Measurements from ENCODE around the gene ZFP3.
"Not testable (repeated sequence)": the region's sequence is repeated elsewhere in the genome, so short reads cannot be mapped to it uniquely, and the experiment has no call there.

Gene ZFP3

DNA sequence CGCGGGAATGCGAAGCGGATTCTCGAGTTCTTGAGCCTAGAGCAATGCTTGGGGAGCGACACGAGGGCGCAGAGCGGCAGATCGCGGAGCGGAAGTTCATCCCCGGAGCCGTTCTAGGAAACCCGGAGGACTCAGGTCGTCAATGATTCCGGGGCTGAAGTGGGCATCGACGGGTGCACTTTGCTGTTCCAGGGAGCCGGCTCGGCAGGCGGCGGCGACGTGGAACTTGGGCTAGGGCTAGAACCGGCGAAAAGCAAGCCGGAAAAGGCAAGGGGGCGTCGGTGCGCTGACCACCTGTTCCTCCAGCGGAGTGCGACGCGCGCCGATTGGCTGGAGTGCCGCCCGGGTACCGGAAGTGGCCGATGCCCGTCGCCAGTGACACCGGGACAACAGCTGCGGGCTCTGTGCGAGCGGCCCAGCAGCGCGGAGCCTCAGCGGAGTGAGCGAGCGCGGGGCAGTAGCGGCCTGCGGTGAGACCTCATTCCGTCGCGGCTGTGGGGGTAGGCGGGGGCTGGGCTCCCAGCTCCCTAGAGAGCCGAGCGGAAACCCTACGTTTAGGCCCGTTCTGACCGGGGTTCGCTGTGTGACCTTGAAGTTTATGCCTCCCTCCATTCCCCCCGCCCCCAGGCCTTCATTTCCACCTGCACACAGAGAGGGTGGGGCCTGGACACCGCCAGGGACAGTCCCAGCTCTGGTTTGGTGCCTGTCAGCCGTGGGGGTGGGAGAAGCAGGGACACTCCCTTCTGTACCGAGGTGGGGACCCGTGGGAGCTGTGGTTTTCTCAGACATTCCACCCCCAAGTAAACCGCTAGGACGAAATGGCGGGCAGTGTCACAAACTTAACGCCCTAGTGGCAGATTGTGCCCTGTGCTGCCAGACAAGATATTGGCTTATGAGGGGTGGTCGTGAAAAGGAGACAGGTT, at the start of gene ZFP3:
Gene ZFP3, plus strand, starts transcription at position 362 of the 923 bp plus-strand sequence. CDS start 13,038 bp downstream, outside the sequence.
- H3K4me3 ChIP-seq (ENCODE audit: low read depth, low read length), result no peak within 1 kb of the TSS

DNA sequence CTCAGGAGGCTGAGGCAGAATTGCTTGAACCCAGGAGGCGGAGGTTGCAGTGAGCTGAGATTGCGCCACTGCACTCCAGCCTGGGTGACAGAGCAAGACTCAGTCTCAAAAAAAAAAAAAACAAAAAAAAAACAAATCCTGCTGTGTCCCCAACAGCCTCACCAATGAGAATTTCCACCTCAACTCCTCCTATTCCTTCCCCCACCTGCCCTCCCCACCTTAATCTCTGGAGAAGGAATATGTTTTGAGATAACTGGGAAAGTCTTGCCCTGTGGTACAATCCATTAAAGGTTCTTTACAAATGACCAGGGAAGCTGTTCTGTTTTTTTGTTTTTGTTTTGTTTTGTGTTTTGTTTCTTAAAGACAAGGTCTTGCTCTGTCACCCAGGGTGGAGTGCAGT, 48.1 kb upstream of the ZFP3 start:
- not testable (repeated sequence) for H3K4me3 ChIP-seq (ENCODE audit: low read depth, low read length)

- H3K4me3 ChIP-seq (ENCODE audit: low read depth, low read length), result peak overlapping the region; percentile 24
Observed at GRCh38 chr17:5031365-5032082, 46.7 kb upstream of the ZFP3 start.

DNA sequence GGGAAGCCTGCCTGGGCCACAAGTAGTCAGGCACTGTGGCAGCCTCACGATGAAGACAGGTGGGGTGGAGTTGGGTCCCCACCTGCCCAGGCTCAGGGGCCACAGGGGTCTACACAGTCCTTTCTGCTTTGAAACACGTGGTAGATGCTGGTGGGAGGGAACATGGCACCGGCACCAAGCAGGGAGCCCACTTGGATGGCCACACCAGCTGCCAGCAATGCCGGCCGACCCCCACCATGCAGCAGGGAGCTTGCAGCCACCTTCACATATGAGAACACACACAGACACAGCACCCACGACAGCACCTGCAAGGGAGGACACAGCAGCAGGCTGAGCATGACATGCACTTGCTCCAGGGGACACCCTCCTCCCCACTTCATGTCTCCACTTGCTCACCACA, 45.4 kb upstream of the ZFP3 start:
- H3K4me3 ChIP-seq (ENCODE audit: low read depth, low read length), result no peak overlapping the region

- no peak overlapping the region for H3K4me3 ChIP-seq (ENCODE audit: low read depth, low read length)
Observed at GRCh38 chr17:5033352-5034015, 44.8 kb upstream of the ZFP3 start.

DNA sequence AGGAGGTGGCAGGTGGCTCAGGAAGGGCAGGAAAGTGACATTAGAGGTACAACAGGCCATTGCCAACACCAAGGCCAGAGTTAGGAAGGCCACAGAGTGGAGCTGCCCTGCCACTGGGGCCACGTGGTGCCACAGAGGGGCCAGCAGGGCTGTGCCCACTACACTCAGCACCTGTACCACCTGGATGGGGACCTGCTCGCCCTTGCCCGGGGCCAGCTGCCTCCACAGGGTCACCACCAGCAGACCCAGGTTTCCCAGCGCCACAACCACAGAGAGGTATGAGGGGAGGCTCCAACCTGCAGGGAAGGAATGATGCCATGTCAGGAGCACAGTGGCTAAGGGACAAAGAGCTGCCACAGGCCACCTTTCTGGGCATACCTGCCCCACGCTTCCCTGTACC, 44.2 kb upstream of the ZFP3 start:
- H3K4me3 ChIP-seq (ENCODE audit: low read depth, low read length), result no peak overlapping the region

- no peak overlapping the region for H3K4me3 ChIP-seq (ENCODE audit: low read depth, low read length)
Observed at GRCh38 chr17:5034651-5035050, 43.6 kb upstream of the ZFP3 start.

GRCh38 chr17:5035315-5035714, 43.0 kb upstream of the ZFP3 start, which contains the start of gene SLC52A1:
Gene SLC52A1, minus strand, starts transcription at chr17:5035426. Its CDS starts 820 bp downstream, at chr17:5034606.
- peak within 1 kb of the TSS; percentile 8 for H3K4me3 ChIP-seq (ENCODE audit: low read depth, low read length)

GRCh38 chr17:5042157-5043022, 35.9 kb upstream of the ZFP3 start:
- H3K4me3 ChIP-seq (ENCODE audit: low read depth, low read length), result no peak overlapping the region

DNA sequence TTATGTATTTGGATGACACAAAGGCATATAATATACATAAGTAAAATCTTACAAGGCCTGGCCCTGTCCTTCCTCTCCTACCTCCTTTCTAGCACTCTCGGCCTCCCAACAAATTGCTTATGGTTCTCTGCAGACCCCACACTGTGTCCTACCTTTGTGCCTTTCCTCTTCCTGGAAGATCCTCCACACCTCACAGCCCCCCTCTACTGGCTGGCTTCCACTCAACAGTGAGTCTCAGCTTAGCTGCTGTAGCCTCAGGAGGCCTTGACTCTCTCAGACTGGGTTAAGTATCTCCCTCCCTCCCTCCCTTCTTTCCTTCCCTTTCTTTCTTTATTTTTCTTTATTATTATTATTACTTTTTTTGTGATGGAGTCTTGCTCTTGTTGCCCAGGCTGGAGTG, 34.7 kb upstream of the ZFP3 start:
- H3K4me3 ChIP-seq (ENCODE audit: low read depth, low read length), result no peak overlapping the region

DNA sequence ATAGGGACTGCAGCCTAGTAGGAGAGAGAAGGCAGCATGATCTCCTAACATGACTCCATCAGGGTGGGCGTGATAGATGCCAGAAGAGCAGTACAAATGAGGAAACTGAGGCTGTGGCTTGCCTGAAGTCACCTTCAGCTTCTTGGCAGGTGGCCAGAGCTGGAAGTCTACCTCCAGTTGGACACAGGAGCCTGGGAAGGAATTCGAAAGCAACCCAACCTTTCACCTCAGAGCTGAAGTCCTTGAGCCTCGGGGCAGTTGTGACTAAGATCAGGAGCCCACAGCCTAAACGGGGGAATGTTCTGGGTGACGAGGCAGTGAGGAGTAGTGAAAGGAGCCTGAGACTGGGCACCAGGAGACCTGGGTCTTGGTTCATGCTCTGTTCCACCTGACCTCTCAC, 33.6 kb upstream of the ZFP3 start:
- H3K4me3 ChIP-seq (ENCODE audit: low read depth, low read length), result no peak overlapping the region

DNA sequence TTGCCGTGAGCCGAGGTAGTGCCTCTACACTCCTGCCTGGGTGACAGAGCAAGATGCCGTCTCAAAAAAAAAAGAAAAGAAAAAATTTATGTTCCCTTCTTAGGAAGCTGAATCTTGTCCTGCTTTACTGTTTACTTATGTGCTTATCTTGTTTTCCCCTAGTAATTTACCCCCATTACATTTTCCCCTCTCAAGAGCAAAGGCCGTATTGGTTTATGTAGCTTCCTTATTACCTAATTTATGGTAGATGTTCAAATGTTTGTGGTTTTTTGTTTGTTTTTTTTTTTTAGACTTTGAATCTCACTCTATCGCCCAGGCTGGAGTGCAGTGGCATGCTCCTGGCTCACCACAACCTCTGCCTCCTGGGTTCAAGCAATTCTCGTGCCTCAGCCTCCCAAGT, 32.8 kb upstream of the ZFP3 start:
- no peak overlapping the region for H3K4me3 ChIP-seq (ENCODE audit: low read depth, low read length)

DNA sequence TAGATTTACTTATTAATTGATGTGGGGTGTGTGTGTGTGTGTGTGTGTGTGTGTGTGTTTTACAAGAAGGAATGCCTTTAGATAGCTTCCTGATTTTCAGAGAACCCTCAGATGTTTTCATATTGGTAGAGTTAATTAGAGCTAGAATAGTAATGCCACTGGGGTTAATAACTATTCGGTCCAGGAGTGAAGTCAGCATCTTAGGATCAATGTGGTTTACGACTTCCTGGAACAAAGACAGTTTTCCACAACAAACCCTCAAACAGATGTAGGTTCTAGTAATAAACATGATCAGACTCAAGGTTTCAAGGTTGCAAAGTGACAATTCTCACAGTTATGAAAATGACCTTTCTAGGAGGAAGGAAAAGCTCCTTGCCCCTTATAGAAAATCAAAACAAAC, 30.8 kb upstream of the ZFP3 start:
- no peak overlapping the region for H3K4me3 ChIP-seq (ENCODE audit: low read depth, low read length)

DNA sequence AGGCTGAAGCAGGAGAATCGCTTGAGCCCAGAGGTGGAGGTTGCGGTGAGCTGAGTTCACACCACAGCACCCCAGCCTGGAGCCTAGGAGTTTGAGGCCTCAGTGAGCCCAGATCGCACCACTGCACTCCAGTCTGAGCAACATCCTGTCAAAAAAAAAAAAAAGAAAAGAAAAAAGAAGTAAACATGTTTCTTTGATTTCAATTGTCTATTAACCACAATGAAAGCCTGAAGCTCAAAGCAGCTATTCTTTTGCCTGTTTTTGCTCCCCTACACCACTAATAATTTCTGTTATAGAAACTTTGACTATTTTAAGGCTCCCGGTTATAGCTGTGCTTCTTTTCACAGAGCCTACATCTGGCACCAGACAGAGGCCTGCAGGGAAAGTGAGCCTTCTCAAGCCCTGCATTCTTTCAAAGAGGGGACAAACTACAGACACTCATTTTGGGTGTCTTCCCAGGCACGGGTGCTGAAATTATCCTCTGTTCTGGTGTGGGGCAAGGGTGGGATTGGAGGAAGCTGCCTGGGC, 28.9 kb upstream of the ZFP3 start:
- no peak overlapping the region for H3K4me3 ChIP-seq (ENCODE audit: low read depth, low read length)

- no peak overlapping the region for H3K4me3 ChIP-seq (ENCODE audit: low read depth, low read length)
Observed at GRCh38 chr17:5050278-5050677, 28.0 kb upstream of the ZFP3 start.

DNA sequence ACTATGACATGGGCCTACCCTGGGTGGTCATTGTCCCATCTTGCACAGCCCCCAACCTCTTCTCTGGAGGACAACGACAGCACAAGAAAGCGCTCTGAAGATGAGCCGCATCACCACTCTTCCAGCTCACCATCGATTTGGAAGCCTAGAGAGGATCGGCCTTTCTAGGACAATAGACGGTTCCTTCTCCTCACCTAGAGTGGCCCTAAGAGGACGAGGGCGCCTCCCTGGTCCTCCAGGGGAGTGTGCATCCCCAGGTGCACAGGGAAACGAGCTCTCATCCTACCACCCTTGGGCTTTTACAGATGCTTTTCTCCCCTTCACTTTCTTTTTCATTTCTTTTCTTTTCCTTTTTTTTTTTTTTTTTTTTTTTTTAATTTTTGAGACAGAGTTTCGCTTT, 22.7 kb upstream of the ZFP3 start:
- no peak overlapping the region for H3K4me3 ChIP-seq (ENCODE audit: low read depth, low read length)

- H3K4me3 ChIP-seq (ENCODE audit: low read depth, low read length), result no peak overlapping the region
Observed at GRCh38 chr17:5065227-5065744, 13.0 kb upstream of the ZFP3 start.

DNA sequence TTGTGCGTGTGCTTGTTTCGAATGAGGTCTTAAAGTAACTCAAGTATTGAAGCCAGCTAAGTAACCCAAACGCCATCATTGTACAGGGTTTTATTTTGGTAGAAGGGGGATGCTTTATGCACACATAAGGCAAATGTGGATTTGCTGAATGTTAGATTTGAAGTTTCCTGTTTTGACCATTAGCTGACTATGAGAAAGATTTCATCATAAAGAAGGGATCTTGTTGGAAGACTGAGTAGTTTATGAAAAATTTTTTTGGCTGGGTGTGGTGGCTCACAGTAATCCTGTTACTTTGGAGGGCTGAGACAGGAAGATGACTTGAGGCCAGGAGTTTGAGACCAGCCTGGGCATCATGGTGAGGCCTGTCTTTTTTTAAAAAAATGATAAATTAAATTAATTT, 10.0 kb upstream of the ZFP3 start:
- no peak overlapping the region for H3K4me3 ChIP-seq (ENCODE audit: low read depth, low read length)

- no peak overlapping the region for H3K4me3 ChIP-seq (ENCODE audit: low read depth, low read length)
Observed at GRCh38 chr17:5069724-5070123, 8.5 kb upstream of the ZFP3 start.

GRCh38 chr17:5075472-5075871, 2.8 kb upstream of the ZFP3 start:
- not testable (repeated sequence) for H3K4me3 ChIP-seq (ENCODE audit: low read depth, low read length)

Measured in iPS-11a (cell line).